GM21390 (cell line): ENCODE results near the gene ELOVL6.
A peak's percentile ranks its signal among the peaks of the same experiment; 100 is the strongest.
"Not testable (repeated sequence)": the region's sequence is repeated elsewhere in the genome, so short reads cannot be mapped to it uniquely, and the experiment has no call there.

ENCODE experiments used
- ATAC-seq: cut with Tn5 transposase; IDR thresholded peaks from one replicate; pipeline ENCODE4 v1.9.1; 2021; ENCODE audit not compliant: unreplicated experiment

ELOVL6 gene

GRCh38 chr4:110198435-110199416 lies at the start of gene ELOVL6:
Gene ELOVL6 (minus strand): TSS chr4:110198615. CDS start chr4:110198335, 280 bp downstream.
- ATAC-seq, result no peak

- ATAC-seq, result no peak
Observed at GRCh38 chr4:110248100-110248499, 49.7 kb upstream of the ELOVL6 start.

GRCh38 chr4:110247591-110247990 lies 49.2 kb upstream of the ELOVL6 start:
- ATAC-seq, result no peak

DNA sequence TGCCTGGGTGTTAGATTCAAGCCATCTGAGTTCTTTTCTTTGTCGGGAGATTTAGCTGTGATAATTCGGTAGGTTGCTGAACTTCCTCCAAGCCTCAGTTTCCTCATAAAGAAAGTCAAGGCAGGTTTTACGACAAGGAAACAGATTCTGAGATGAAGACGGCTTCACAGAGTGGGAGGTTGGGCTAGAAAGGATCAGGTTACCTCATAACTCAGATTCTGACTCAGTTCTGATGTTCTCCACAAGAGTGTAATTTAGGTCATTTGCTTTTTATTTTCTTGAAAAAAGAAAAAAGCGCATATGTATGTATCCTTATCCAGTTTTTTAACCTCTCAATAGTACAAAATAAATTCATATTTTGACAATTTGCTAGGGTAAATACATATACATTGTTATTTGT lies 47.2 kb upstream of the ELOVL6 start:
- no peak for ATAC-seq

DNA sequence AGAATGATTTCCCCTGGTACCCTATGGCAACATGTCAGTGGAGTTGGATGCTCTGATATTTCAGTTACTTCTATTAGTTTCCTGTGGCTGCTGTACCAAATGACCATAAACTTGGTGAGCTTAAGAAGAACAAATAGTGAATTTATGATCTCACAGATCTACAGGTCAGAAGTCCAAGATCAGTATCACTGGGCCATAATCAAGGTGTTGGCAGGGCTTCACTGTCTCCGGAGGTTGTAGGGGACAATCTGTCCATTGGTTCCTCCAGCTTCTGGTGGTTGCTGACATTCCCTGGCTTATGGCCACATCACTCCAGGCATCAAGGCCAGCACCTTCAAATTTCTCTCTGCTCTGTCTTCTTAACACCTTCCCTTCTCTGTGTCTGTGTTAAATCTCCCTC lies 37.9 kb upstream of the ELOVL6 start:
- no peak for ATAC-seq

GRCh38 chr4:110233581-110233980 lies 35.2 kb upstream of the ELOVL6 start:
- not testable (repeated sequence) for ATAC-seq

DNA sequence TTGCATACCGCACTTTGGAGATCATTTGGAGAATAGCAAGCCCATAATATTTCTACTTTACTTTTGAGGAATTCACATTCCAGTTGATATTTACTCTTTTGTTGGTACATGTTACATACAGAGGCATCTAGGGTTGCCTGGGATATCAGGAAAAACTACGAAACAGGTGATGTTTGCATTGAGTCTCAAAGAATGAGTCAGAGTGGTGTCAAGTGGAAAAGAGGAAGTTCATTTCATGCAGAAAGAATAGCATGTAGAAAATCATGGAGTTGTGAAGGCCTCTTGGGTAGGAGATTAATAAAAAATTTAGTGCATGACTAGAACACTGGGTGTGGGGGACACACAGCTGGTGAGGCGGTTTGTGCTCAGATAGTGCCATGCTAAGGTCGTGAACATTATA lies 33.5 kb upstream of the ELOVL6 start:
- ATAC-seq, result no peak

GRCh38 chr4:110229266-110229665 lies 30.9 kb upstream of the ELOVL6 start:
- ATAC-seq, result no peak

GRCh38 chr4:110224812-110225211 lies 26.4 kb upstream of the ELOVL6 start:
- no peak for ATAC-seq

GRCh38 chr4:110224142-110224541 lies 25.7 kb upstream of the ELOVL6 start:
- no peak for ATAC-seq

DNA sequence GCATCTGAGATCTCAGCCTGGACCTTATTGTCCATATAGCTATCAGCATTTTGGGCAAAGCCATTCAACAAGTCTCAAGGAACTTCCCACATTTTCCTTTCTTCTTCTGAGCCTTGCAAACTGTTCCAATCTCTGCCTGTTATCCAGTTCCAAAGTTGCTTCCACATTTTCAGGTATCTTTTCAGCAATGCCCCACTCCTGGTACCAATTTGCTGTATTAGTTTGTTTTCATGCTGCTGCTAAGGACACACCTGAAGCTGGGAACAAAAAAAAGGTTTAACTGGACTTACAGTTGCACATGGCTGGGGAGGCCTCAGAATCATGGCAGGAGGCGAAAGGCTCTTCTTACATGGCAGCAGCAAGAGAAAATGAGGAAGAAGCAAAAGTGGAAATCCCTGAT lies 20.5 kb upstream of the ELOVL6 start:
- not testable (repeated sequence) for ATAC-seq

GRCh38 chr4:110217181-110217580 lies 18.8 kb upstream of the ELOVL6 start:
- ATAC-seq, result not testable (repeated sequence)

- ATAC-seq, result no peak
Observed at GRCh38 chr4:110216129-110216528, 17.7 kb upstream of the ELOVL6 start.

DNA sequence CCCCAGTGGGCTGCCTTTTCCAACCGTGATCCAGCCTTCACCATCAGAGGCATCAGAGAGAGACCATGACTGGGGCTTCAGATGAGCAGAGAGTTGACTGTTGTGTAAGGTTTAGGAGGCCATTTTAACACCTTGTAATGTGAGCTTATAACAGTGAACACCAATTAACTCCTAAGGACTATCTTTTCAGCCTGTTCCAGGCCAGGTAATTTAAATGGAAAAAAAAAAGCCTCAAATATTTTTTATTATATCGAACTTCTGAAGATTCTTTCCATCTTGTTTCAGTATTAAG lies 13.3 kb upstream of the ELOVL6 start:
- ATAC-seq, result no peak

DNA sequence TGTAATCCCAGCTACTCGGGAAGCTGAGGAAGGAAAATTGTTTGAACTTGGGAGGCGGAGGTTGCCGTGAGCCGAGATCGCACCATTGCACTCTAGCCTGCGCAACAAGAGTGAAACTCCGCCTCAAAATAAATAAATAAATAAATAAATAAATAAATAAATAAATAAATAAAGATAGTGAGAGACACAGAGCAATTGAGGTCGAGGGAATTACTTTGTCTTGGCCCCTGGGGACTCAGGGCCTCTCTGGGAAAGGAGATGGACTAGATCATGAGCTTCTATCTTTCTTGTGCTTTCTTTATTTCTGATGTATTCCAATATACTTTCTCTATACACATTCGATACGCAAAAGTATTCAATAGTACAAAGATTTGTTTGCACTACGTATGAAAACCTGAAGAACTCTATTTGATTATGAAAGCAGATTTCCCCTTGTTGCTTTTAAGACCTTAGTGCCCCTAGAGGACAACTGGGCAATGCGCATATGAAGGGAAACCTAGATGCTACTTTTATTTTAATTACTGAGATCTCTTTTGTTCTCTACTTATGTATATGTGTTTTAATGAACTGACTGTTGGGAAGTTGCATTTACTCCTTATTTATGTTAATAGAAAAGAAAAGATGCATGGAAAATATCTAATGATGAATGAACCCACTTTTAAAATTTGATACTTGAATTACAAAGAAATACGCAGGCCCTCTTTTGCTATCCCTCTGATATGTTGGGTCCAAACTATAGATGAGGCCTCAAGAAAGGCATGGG lies 12.8 kb upstream of the ELOVL6 start:
- ATAC-seq, result peak; percentile 73

- no peak for ATAC-seq
Observed at GRCh38 chr4:110208419-110208818, 10.0 kb upstream of the ELOVL6 start.

GRCh38 chr4:110207233-110207632 lies 8.8 kb upstream of the ELOVL6 start:
- ATAC-seq, result no peak

DNA sequence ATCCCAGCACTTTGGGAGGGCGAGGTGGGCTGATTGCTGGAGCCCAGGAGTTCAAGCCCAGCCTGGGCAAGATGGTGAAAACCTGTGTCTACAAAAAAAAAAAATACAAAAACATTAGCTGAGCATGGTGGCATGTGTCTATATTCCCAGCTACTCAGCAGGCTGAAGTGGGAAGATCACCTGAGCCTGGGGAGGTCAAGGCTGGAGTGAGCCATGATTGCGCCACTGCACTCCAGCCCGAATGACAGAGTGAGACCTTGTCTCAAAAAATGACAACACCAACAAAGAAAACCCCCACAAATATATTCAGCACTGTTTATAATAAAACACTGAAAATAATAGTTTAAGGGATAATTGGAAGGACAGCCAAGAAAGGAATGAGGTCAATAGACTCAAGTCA lies 3.6 kb upstream of the ELOVL6 start:
- ATAC-seq, result no peak

GRCh38 chr4:110201502-110201901 lies 3.1 kb upstream of the ELOVL6 start:
- ATAC-seq, result no peak

- no peak for ATAC-seq
Observed at GRCh38 chr4:110200689-110201088, 2.3 kb upstream of the ELOVL6 start.

DNA sequence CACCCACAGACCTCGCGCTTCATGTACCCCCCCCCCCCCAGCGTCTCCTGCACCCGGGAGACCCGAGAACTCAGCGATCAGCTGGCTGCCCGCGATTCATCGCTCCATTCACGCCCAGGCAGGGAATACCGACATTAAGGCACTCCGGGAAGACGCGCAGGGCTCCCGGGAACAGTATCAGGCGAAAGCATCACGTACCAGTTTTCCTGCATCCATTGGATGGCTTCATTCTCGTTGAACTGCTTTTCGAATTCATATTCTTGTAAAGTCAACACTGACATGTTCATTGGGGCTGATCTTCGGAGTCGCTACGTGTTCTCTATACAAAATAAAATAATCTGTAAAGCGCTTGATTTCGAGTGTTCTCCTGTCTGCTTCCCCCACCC lies 373 bp downstream of the ELOVL6 start:
- no peak for ATAC-seq

GRCh38 chr4:110197529-110198042 lies 829 bp downstream of the ELOVL6 start:
- ATAC-seq, result peak; percentile 17
